ENCODE results near the gene PEA15.

The PEA15 gene

DNA sequence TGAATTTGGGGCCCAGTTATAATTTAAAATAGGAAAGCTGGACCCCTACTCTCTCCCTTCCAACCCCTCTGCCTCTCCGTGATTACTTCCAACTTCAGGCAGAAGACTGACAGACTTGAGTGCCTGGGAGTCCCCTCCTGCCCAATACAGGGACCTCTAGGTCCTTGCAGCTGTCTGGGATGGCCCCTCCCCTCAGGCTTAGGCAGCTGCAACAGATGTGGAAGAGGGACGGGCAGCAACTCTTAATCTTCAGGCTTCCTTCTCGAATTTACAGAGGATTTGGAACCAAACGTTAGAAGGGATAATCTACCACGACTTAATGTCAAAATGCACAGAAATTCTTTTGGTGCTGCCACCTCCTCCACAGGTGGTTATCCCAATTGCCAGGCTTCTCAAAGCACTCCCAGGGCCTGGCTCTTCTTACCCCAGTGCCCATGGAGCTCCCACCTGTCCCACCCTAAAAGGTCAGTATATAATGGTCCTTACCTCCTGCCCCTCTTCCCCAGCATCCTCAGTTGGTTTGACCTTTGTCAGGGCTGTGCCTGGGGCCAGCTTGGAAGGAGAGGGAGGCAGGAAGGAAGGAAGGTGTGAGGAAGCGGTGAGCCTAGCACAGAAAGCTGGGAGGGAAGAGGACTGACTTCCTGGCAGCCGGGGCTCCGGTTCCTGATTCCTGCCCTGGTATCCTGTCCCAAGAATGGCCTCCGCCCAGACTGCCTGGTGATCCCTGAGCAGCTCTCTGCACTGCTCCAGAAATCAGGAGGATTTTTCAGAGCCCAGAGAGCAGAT is 2.8 kb downstream of the PEA15 start:
- DNase-seq = no peak
- TF ChIP-seq POLR2A (IDR thresholded peaks at IDR 0.05; ENCODE audit: low read length) (no peak), GATA1 (IDR thresholded peaks at IDR 0.05; ENCODE audit: low read depth, low read length) (no peak)

DNA sequence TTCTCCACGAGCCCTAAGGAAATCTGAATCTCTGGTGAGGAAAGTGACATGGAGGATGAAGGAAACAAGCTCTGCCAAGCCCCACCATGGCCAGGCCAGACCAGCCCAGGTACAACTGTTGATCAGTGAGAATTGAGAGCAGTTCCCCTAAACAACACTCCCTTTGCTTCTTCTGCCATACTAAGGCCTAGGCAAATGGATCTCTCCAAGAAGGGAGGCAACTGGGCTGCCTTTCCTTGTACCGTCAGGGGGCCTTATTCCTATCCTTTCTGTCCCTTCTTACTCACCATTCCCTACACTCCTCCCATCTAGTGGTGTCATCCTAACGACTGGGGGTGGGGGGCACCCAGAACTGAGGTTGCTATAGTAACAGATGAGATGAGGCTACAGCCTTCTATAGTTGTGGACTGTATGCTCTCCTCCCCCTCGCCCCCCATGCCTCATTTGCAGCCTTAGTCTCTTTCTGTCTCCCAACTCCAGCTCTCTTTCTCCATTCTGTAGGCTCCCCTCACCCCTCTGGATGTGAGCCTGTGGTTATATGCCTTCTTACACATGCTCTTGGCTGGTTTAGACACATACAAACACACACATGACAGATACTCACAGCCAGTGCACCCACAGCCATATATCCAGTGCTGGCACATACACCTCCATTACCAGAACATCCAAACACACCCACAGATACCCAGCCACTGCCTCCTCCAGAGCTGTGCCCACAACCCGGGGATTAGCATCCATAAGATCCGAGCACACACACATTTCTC is 3.6 kb downstream of the PEA15 start:
- TF ChIP-seq POLR2A (IDR thresholded peaks at IDR 0.05; ENCODE audit: low read length) = no peak
- no peak for TF ChIP-seq GATA1 (IDR thresholded peaks at IDR 0.05; ENCODE audit: low read depth, low read length)
- DNase-seq = no peak

DNA sequence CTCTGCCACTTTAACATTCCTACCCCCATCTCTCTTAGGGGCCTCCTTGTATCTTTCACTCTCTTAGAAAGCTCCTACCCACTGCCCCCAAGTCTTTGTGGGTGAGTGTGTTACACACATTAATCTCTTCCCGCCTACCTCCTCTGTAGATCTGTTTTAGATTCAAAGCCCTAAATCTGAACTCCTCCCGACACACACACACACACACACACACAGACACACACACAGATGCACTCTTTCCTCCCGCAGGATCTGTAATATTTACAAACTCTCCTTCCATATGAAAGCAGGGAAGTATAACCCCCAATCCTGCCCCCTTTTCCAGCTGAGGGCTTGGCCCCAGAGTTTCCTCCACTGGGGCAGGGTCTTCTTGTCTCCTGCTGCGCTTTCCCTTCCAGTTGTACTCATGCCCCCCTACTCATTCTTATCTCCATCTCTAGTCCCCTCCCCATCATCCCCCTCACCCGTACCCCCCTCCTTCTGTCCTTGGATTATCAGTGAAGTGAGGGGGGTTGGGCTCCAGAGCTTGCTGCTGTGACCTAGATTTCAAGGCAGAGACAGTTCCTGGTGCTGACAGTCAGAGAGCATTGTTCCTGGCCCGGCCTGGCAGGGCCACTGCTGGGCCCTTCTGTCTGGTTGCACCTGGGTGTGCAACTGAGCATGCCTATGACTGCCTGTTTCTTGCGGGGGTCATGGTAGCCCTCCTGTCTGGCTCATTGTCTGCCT is 4.3 kb downstream of the PEA15 start:
- no peak for DNase-seq
- TF ChIP-seq GATA1 (IDR thresholded peaks at IDR 0.05; ENCODE audit: low read depth, low read length) (no peak), POLR2A (IDR thresholded peaks at IDR 0.05; ENCODE audit: low read length) (no peak)

- TF ChIP-seq POLR2A (IDR thresholded peaks at IDR 0.05; ENCODE audit: low read length) (no peak), GATA1 (IDR thresholded peaks at IDR 0.05; ENCODE audit: low read depth, low read length) (no peak)
- DNase-seq = no peak
These were observed 5.4 kb downstream of the PEA15 start for GRCh38 chr1:160210561-160210960.

DNA sequence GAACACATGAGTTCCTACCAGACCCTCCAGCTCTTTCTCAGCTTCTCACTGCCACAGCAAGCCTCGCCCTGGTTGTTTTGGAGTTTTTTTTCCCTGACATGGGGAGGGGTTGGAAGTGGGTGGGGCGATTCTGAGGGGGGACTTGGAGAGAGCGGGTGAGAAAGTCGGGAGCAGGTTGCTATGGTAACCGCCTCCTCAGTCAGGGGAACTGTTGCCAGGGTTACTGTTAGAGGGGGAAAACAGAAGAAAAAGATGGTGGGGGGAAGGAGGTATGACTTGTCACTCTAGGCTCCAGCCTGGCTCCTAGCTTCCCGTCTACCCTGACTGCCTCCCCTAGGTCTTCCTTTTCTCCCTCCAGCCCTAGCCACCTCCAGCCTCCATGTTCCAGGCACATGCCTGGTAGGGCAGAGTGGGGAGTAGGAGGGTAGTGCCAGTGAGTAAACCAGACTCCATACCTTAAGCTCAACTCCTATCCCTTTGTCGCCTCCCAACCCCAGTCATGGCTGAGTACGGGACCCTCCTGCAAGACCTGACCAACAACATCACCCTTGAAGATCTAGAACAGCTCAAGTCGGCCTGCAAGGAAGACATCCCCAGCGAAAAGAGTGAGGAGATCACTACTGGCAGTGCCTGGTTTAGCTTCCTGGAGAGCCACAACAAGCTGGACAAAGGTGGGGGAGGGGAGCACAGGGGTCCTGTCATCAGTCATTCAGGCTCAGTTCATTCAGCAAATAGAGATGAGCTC is 6.0 kb downstream of the PEA15 start:
- DNase-seq = peak in 1 of 2 experiments; percentile 9
- TF ChIP-seq POLR2A (IDR thresholded peaks at IDR 0.05; ENCODE audit: low read length) (no peak), GATA1 (IDR thresholded peaks at IDR 0.05; ENCODE audit: low read depth, low read length) (no peak)

DNA sequence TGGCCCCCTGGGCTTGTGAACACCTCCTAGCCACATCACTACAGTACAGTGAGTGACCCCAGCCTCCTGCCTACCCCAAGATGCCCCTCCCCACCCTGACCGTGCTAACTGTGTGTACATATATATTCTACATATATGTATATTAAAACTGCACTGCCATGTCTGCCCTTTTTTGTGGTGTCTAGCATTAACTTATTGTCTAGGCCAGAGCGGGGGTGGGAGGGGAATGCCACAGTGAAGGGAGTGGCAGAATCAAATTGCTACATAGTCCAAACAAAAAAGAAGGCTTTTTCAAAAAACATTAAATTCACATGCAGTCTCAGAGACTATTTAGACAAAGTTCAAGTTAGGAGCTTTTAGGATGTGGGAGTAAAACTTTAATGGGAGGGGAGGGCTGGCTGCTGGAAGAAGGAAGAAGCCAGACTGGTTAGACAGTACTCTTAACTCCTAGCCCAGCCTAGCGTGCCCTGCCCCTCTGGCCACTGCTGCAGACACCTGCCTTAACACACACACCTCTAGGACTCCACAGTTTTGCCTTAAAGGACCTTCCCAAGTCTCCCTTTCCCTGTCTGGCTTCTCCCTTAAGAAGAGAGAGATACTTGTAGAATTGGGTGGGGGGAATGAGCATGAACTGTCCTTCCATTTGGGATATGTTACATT is 9.4 kb downstream of the PEA15 start:
- no peak for TF ChIP-seq POLR2A (IDR thresholded peaks at IDR 0.05; ENCODE audit: low read length)
- TF ChIP-seq GATA1 (IDR thresholded peaks at IDR 0.05; ENCODE audit: low read depth, low read length) = no peak
- DNase-seq = no peak

DNA sequence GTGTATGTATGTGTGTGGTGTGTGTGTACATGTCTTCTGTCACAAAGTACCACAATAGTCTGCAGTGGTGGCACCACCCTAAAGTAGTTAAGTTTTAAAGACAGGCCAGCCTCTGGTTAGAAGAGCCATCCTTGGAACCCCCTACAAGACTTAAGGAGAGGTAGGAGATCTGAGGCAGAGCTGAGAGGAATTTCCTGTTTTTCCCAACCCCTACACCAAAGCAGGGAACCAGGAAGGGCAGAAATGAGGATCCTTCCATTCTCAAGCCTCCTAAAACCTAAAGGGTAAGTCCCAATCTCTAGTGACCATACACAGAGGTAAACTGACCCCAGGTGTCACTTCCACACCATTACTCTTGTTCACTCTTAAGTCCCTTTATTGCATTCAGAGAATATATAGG is 11.1 kb downstream of the PEA15 start:
- DNase-seq = no peak
- TF ChIP-seq GATA1 (IDR thresholded peaks at IDR 0.05; ENCODE audit: low read depth, low read length) = no peak
- no peak for TF ChIP-seq POLR2A (IDR thresholded peaks at IDR 0.05; ENCODE audit: low read length)

GRCh38 chr1:160217481-160218051 is 12.4 kb downstream of the PEA15 start:
- TF ChIP-seq POLR2A (IDR thresholded peaks at IDR 0.05; ENCODE audit: low read length) (no peak), GATA1 (IDR thresholded peaks at IDR 0.05; ENCODE audit: low read depth, low read length) (no peak)
- no peak for DNase-seq

DNA sequence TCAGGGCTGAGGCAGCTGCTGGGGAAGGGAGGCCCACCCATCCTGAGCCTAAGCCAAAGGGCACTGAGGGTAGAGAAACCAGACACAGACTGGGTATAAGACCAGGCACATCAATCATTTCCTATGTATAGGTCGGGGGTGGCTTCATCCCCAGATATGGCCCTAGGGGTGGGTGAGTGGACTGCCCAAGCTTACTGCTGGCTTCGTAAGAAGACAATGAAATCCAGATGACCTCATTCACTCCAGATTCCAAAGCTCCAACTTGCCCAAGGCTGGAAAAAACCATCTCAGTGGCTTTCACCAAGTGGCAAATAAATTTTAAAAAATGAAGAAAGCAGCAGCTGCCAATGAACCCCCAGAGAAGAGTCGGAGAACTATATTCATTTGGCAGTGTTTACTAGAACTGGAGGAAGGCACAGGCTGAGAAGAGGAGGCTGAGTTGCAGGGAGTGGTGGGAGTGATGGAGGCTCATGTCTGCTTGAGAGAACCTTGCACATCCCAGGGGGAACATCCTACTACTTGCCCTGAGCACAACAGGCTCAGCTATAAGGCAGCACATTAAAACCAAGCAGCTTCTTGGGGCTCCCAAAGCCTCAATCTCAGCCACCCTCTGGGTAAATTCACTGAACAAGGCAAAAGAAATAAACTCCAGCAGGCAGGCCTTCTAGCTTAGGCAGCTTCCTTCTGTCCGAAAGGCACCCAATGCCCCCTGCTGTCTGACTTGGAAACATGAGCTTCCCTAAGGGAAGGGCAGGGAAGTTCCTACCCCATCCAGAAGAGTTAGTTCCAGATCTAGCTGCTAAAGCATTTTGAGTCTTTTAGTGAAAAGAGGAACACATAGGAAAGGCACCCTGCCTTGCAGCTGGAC is 14.1 kb downstream of the PEA15 start:
- peak in 1 of 2 experiments; percentile 26 for DNase-seq
- TF ChIP-seq POLR2A (IDR thresholded peaks at IDR 0.05; ENCODE audit: low read length) (no peak), GATA1 (IDR thresholded peaks at IDR 0.05; ENCODE audit: low read depth, low read length) (no peak)

DNA sequence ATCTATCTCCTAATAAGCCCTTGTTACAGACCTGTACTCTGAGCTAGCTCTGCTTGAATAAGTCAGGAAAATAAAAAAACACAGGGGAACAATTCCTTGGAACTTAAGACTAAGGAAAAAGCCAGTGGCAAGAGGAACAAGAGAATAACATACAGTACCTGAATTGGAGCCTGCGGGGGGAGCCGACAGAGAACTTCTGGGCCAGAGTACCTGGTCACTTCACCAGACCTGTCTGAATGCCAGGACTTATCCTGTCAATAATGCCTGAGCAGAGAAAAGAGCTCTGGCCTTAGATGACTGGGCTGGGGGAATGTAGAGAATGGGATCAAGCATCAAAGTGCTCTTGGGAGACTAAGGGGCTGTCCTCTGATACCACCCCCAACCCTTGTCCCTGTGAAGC is 15.1 kb downstream of the PEA15 start:
- no peak for DNase-seq
- TF ChIP-seq POLR2A (IDR thresholded peaks at IDR 0.05; ENCODE audit: low read length) = no peak
- no peak for TF ChIP-seq GATA1 (IDR thresholded peaks at IDR 0.05; ENCODE audit: low read depth, low read length)

DNA sequence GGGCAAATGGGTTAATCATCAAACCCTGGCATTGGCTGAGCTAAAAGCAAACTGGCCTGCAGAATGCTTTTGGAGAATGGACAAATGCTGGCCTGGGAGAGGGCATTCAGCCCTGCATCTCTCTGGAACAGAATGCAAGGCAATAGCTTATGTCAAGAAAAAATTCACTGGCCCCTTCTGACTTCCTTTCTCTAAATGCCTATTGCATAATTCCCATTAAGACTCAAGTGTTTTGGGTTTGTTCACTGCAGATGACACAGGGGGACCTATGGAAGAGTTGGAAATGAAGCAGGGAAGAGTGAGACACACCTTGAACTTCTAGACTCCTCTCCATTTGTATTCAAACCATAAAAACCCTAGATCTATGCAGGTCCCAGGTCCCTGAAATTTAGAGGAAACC is 15.9 kb downstream of the PEA15 start:
- no peak for DNase-seq

GRCh38 chr1:160222546-160222945 is 17.4 kb downstream of the PEA15 start:
- no peak for TF ChIP-seq POLR2A (IDR thresholded peaks at IDR 0.05; ENCODE audit: low read length)
- no peak for TF ChIP-seq GATA1 (IDR thresholded peaks at IDR 0.05; ENCODE audit: low read depth, low read length)
- DNase-seq = no peak

More for the DNA sequence above, 15.9 kb downstream of the PEA15 start:
- no peak for TF ChIP-seq GATA1 (IDR thresholded peaks at IDR 0.05; ENCODE audit: low read depth, low read length)
- no peak for TF ChIP-seq POLR2A (IDR thresholded peaks at IDR 0.05; ENCODE audit: low read length)
